HepG2 (cell line): ENCODE data around the gene PCDHGB2. TPM values are rescaled to one million over a fixed set of nuclear protein-coding genes. Genes with fewer than 3 reads are reported as not detected.

Source experiments
- ATAC-seq: fragments of 200-7000 bp; cut with Tn5 transposase; 3 replicates; pipeline ENCODE4 v1.9.1; 2020; ENCODE audit warnings: mild to moderate bottlenecking, moderate library complexity
- BruUV-seq: library from RNA; stranded (reverse); fragments of 400-500 nt; replicated peaks from 2 replicates; lab custom pipeline; 2021; lab: Mats Ljungman, UMichigan
- CTCF ChIA-PET: fragments of 300-600 bp; formaldehyde crosslinking; extraction: SDS; loops from one replicate; lab custom pipeline; 2021; ENCODE audit warnings: low total read pairs, inconsistent platforms, low intra/inter-chr PET ratio; lab: Yijun Ruan, JAX
- POLR2A ChIA-PET: fragments of 350-600 bp; sonication (Branson Sonifier 250); formaldehyde crosslinking; loops from one replicate; lab custom pipeline; 2020; ENCODE audit warnings: antibody characterized with exemption, inconsistent platforms; lab: Yijun Ruan, JAX
- DNase-seq: peaks from one replicate; pipeline ENCODE4 v3.0.0-alpha.2; 2015; ENCODE audit warnings: low spot score
- FAIRE-seq: peaks from 3 replicates; lab custom pipeline; 2011; peaks lifted over from hg19 to GRCh38; lab: Jason Lieb, UNC
- H2AFZ ChIP-seq: one replicate; pipeline ENCODE4 v1.6.1; 2011; ENCODE audit warnings: low read length, inconsistent platforms
- H3K27ac ChIP-seq: fragments of 300-600 bp; 3 replicates; pipeline ENCODE4 v1.8.0; 2011; ENCODE audit warnings: mixed run types, mild to moderate bottlenecking, mixed read lengths, low read length, inconsistent platforms; ENCODE audit not compliant: insufficient read depth; ENCODE audit errors: extremely low read length
- H3K27me3 ChIP-seq, 2 experiments: fragments of 200-600 bp in 1 of 2; 2 replicates in 1 of 2; 3 replicates in 1 of 2; pipeline versions ENCODE4 v1.6.0 to v1.8.0; 2011; ENCODE audit warnings: low read length in 2 of 2, mild to moderate bottlenecking in 2 of 2, moderate library complexity in 2 of 2, inconsistent platforms in 1 of 2; ENCODE audit not compliant: insufficient read depth in 2 of 2, control insufficient read depth in 1 of 2
- H3K36me3 ChIP-seq, 2 experiments: fragments of 200-600 bp in 1 of 2; replicated peaks in 1 of 2; 2 replicates in 1 of 2; 3 replicates in 1 of 2; pipeline versions ENCODE4 v1.5.1 to v1.8.0; 2011; ENCODE audit warnings: low read length in 2 of 2, inconsistent platforms in 1 of 2; ENCODE audit not compliant: insufficient read depth in 2 of 2, control insufficient read depth in 1 of 2
- H3K4me1 ChIP-seq: 2 replicates; pipeline ENCODE4 v1.5.1; 2012; ENCODE audit warnings: low read length, inconsistent platforms; ENCODE audit not compliant: insufficient read depth
- H3K4me2 ChIP-seq: 2 replicates; pipeline ENCODE4 v1.6.0; 2011; ENCODE audit warnings: low read depth, low read length, inconsistent platforms
- H3K4me3 ChIP-seq, 3 experiments: fragments of 200-600 bp in 1 of 3; sonication (generic), shearing (Covaris generic) in 1 of 3; replicated peaks in 1 of 3; 2 replicates each; pipeline ENCODE4 v1.5.1; 2011 to 2016; ENCODE audit warnings: low read length in 3 of 3, inconsistent platforms in 2 of 3, low read depth in 2 of 3, mild to moderate bottlenecking in 2 of 3, control low read depth in 1 of 3, mixed read lengths in 1 of 3; ENCODE audit not compliant: insufficient read depth in 1 of 3
- H3K79me2 ChIP-seq: one replicate; pipeline ENCODE4 v1.6.1; 2011; ENCODE audit warnings: low read length, inconsistent platforms; ENCODE audit not compliant: insufficient read depth
- H3K9ac ChIP-seq: 2 replicates; pipeline ENCODE4 v1.6.0; 2011; ENCODE audit warnings: mild to moderate bottlenecking, low read depth, low read length, inconsistent platforms; ENCODE audit not compliant: insufficient read depth
- H3K9me3 ChIP-seq: 2 replicates; pipeline ENCODE4 v1.5.1; 2012; ENCODE audit warnings: mild to moderate bottlenecking, low read length
- H4K20me1 ChIP-seq: 2 replicates; pipeline ENCODE4 v1.6.0; 2011; ENCODE audit warnings: inconsistent platforms, mild to moderate bottlenecking, low read length, moderate library complexity; ENCODE audit not compliant: insufficient read depth
- ATRX ChIP-seq: sonication (generic); formaldehyde crosslinking; IDR thresholded peaks from 2 replicates; pipeline ENCODE4 v1.4.0; 2020; ENCODE audit warnings: missing genetic modification reagents, borderline replicate concordance
- CBX5 ChIP-seq: sonication (generic); formaldehyde crosslinking; IDR thresholded peaks from 2 replicates; pipeline ENCODE4 v1.4.0; 2020; ENCODE audit warnings: missing genetic modification reagents, borderline replicate concordance
- CREBL2 ChIP-seq: sonication (generic); formaldehyde crosslinking; IDR thresholded peaks from 2 replicates; pipeline ENCODE4 v1.8.1; 2023; ENCODE audit warnings: missing genetic modification reagents, mild to moderate bottlenecking, borderline replicate concordance
- ETS1 ChIP-seq: sonication (generic); formaldehyde crosslinking; IDR thresholded peaks from 2 replicates; pipeline ENCODE4 v1.4.0; 2020; ENCODE audit warnings: missing genetic modification reagents
- KAT2B ChIP-seq: fragments of 150-350 bp; IDR thresholded peaks from 2 replicates; pipeline ENCODE4 v1.6.1; 2014; ENCODE audit warnings: low read depth, low read length, borderline replicate concordance
- PAWR ChIP-seq: sonication (generic); formaldehyde crosslinking; IDR thresholded peaks from 2 replicates; pipeline ENCODE4 v1.4.0; 2020; ENCODE audit warnings: missing genetic modification reagents, mild to moderate bottlenecking, borderline replicate concordance
- PBX2 ChIP-seq: IDR thresholded peaks from 2 replicates; pipeline ENCODE4 v1.6.1; 2016; ENCODE audit warnings: control low read depth
- ZMYM3 ChIP-seq: sonication (generic); formaldehyde crosslinking; IDR thresholded peaks from 2 replicates; pipeline ENCODE4 v1.5.1; 2020; ENCODE audit warnings: mild to moderate bottlenecking, missing genetic modification reagents
- ZMYM4 ChIP-seq: sonication (generic); formaldehyde crosslinking; IDR thresholded peaks from 2 replicates; pipeline ENCODE4 v1.8.1; 2023; ENCODE audit warnings: mild to moderate bottlenecking, missing genetic modification reagents
- ZNF253 ChIP-seq: sonication (generic); formaldehyde crosslinking; IDR thresholded peaks from 2 replicates; pipeline ENCODE4 v1.8.0; 2022; ENCODE audit warnings: mild to moderate bottlenecking, missing genetic modification reagents, borderline replicate concordance
- ZNF547 ChIP-seq: sonication (generic); formaldehyde crosslinking; IDR thresholded peaks from 2 replicates; pipeline ENCODE4 v1.5.1; 2020; ENCODE audit warnings: mild to moderate bottlenecking, missing genetic modification reagents
- ZNF776 ChIP-seq: sonication (generic); formaldehyde crosslinking; IDR thresholded peaks from 2 replicates; pipeline ENCODE4 v1.4.0; 2020; ENCODE audit warnings: mild to moderate bottlenecking, missing genetic modification reagents
- WGBS: methylation state at CpG from one replicate; pipeline ENCODE4 v1.1.6; 2017; ENCODE audit warnings: low lambda C conversion rate; 5-methylcytosine and 5-hydroxymethylcytosine counted together
- in situ Hi-C: cut with HindIII; loops from 2 replicates; pipeline ENCODE4 v1.10.0; 2017; ENCODE audit warnings: low pct_unique_long_range_greater_than_20kb; ENCODE audit not compliant: extremely low pct_ligation_motif_present
- intact Hi-C: fragments of 100-400 bp; cut with micrococcal nuclease; formaldehyde crosslinking; loops from one replicate; pipeline ENCODE4 v1.10.0; 2022; ENCODE audit not compliant: unreplicated experiment
- polyA plus RNA-seq, 8 experiments: library from polyadenylated mRNA; depleted of rRNA in 3 of 8; stranded (reverse) in 7 of 8; unstranded in 1 of 8; fragments of >200 nt; fragmentation: Illumina TruSeq in 4 of 8; extraction: Trizol in 4 of 8; gene quantifications; 2 replicates each; pipeline versions ENCODE4 v1.2.1 to v1.2.3, GENCODE V29; 2011 to 2016; ENCODE audit warnings: low read depth in 4 of 8, missing spikeins in 1 of 8, mixed read lengths in 1 of 8; ENCODE audit not compliant: insufficient read depth in 1 of 8
- total RNA-seq, 5 experiments: library from RNA; depleted of rRNA; stranded (reverse); fragments of >200 nt; fragmentation: Illumina TruSeq; extraction: Trizol; gene quantifications; 2 replicates each; pipeline ENCODE4 v1.2.3, GENCODE V29; 2016; ENCODE audit warnings: low read depth in 1 of 5

The PCDHGB2 gene
- total and polyA plus RNA-seq, 2 of the 13 experiments (the other 11 are each of a cell fraction or from before 2014, with no cell fraction given), result 0.64 to 0.82 TPM

GRCh38 chr5:141326088-141326854 lies 33.5 kb upstream of the PCDHGB2 start:
- ATAC-seq, result peak; percentile 89
- TSS peak; percentile 47 for BruUV-seq
- peak overlapping the region; percentile 71 for H3K4me2 ChIP-seq
- H3K79me2 ChIP-seq, result no peaks in the 10 kb centered on the region
- peak overlapping the region; percentile 32 to 58 (median 54); a peak in 5 of 6 replicates for H3K4me3 ChIP-seq
- FAIRE-seq, result peak; percentile 44
- intact Hi-C loops, result loop anchor here (5.0 kb wide), 1 partner anchor 236 kb away; no protein-coding TSS in a partner anchor
- no peak overlapping the region for H3K27ac ChIP-seq
- WGBS, result 35% methylated on average over 27 of the region's 27 CpGs
- peaks cover 18% of the 10 kb centered on the region for H3K4me1 ChIP-seq
- peak; percentile 58 for DNase-seq
- in situ Hi-C loops, result no loop called here
- no peaks in the 10 kb centered on the region for H4K20me1 ChIP-seq
- no peaks in the 10 kb centered on the region for H3K36me3 ChIP-seq
- ChIA-PET CTCF (interaction anchor here (1.2 to 1.3 kb wide), 2 partner anchors 198 to 238 kb away, joined by 3 read pairs; no protein-coding TSS in a partner anchor), POLR2A (no interaction called here)
- H3K9me3 ChIP-seq, result no peaks in the 10 kb centered on the region; the same call in 1 of the 2 replicates
- peaks cover 0 to 9% of the 10 kb centered on the region in 2 experiments; a peak in 2 of 5 replicates for H3K27me3 ChIP-seq
- H3K9ac ChIP-seq, result peak overlapping the region; percentile 54
- H2AFZ ChIP-seq, result peak overlapping the region; percentile 91
- no peak for TF ChIP-seq CREBL2 (CRISPR knock-in tag)
- TF ChIP-seq ZNF253 (CRISPR knock-in tag), result 0 out of 2 replicates have a peak, but pooled peaks have one; percentile 47
- TF ChIP-seq ETS1 (CRISPR knock-in tag), result no peak
- 0 out of 2 replicates have a peak, but pooled peaks have one; percentile 50 for TF ChIP-seq ZNF547 (CRISPR knock-in tag)
- TF ChIP-seq ZMYM4 (CRISPR knock-in tag), result 0 out of 2 replicates have a peak, but pooled peaks have one; percentile 13
- no peak for TF ChIP-seq PAWR (CRISPR knock-in tag)
- TF ChIP-seq CBX5 (CRISPR knock-in tag), result no peak
- no peak for TF ChIP-seq ZNF776 (CRISPR knock-in tag)
- no peak for TF ChIP-seq KAT2B
- no peak for TF ChIP-seq PBX2 (CRISPR knock-in tag)
- no peak for TF ChIP-seq ZMYM3 (CRISPR knock-in tag)
- TF ChIP-seq ATRX (CRISPR knock-in tag), result no peak
